HFF-Myc (cell line): Measurements from ENCODE around the gene LHFPL2.

Experiments used
- DNase-seq: peaks from one replicate; pipeline ENCODE4 v3.0.0-alpha.2; 2011; ENCODE audit warnings: low read depth; ENCODE audit errors: extremely low read depth
- H3K4me3 ChIP-seq: replicated peaks from 2 replicates; pipeline ENCODE4 v1.5.1; 2011; ENCODE audit warnings: low read depth, mild to moderate bottlenecking, control low read depth, low read length
- CTCF ChIP-seq: IDR thresholded peaks from 2 replicates; pipeline ENCODE4 v1.5.1; 2012; ENCODE audit warnings: mild to moderate bottlenecking, low read depth, low read length, control low read depth; ENCODE audit errors: missing control alignments

LHFPL2 gene

GRCh38 chr5:78538240-78538850 is 110.2 kb downstream of the LHFPL2 start:
- no peak overlapping the region for H3K4me3 ChIP-seq
- DNase-seq: no peak
- TF ChIP-seq CTCF: no peak

DNA sequence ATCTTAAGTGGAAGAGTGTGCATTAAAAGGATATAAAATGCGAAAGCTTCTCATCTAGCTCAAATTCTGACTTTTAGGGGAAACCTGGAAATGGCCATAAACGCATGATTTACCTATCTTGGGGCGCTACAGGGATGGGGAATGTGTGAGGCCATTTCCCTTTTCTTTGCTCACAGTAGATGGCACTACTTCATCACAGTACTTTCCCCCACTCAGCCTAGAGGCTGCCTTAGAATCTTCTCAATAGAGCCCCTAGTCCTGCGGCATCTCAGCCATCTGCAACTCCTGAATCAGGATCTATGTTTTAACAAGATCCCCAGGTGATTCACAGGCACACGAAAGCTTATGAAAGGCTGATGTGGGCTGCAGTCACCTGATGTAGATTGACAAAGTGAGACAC is 110.8 kb downstream of the LHFPL2 start:
- peak; percentile 55 for TF ChIP-seq CTCF
- peak; percentile 24 for DNase-seq
- H3K4me3 ChIP-seq: no peak overlapping the region

GRCh38 chr5:78537411-78537810 is 111.2 kb downstream of the LHFPL2 start:
- no peak for DNase-seq
- TF ChIP-seq CTCF: no peak

GRCh38 chr5:78536661-78537196 is 111.8 kb downstream of the LHFPL2 start:
- no peak for TF ChIP-seq CTCF
- no peak for DNase-seq
- H3K4me3 ChIP-seq: no peak overlapping the region

More at GRCh38 chr5:78537411-78537810, 111.2 kb downstream of the LHFPL2 start:
- H3K4me3 ChIP-seq: no peak overlapping the region

- DNase-seq: no peak
- no peak for TF ChIP-seq CTCF
- H3K4me3 ChIP-seq: no peak overlapping the region
Observed at GRCh38 chr5:78534905-78535200, 113.7 kb downstream of the LHFPL2 start.

DNA sequence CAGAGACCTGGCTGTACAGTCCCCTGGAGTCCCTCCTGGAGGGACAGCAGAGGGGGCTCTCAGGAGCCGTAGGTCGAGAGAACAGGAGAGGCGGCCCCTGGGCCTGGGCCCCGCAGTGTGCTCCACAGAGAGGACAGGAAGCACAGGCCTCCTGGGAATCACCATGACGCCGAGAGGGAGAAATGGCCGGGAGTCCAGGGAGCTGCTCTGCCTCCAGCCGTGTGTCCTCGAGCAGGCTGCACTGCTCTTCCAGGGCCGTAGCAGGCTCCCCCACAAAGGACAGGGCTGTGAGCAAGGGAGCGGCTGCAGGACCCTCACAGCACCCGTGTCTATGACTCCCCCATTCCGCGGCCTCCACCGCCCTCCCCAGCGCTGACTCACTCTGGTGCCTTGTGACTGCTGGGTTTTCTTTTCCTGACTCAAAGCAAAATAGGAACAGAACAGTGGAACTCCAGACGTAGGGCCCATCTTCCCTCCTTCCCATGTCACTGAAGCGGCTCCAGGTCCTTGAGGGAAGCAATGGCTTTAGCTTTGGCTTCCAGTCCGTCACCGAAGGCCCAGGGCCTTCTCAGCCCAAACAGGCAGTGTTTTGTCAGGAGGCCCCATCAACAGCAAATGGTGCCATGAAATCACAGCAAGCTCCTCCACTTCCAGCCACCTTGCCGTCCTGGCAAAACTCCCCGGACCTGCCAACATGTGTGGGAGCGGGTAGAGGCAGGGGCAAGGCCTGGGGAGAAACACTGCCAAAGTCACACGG is 114.2 kb downstream of the LHFPL2 start:
- DNase-seq: no peak
- H3K4me3 ChIP-seq: no peak overlapping the region
- no peak for TF ChIP-seq CTCF

- no peak overlapping the region for H3K4me3 ChIP-seq
- no peak for TF ChIP-seq CTCF
- DNase-seq: no peak
Observed at GRCh38 chr5:78533356-78533755, 115.2 kb downstream of the LHFPL2 start.
